ENCODE data around the gene SEPTIN5. TPM values are rescaled to one million over a fixed set of nuclear protein-coding genes. Genes with fewer than 3 reads are reported as not detected.
"Not testable (repeated sequence)": the region's sequence is repeated elsewhere in the genome, so short reads cannot be mapped to it uniquely, and the experiment has no call there.

SEPTIN5 gene
- total RNA-seq, 1 donor from 2014 or later, result 29.3 TPM

GRCh38 chr22:19680911-19681862, 33.1 kb upstream of the SEPTIN5 start:
- no peak for DNase-seq

DNA sequence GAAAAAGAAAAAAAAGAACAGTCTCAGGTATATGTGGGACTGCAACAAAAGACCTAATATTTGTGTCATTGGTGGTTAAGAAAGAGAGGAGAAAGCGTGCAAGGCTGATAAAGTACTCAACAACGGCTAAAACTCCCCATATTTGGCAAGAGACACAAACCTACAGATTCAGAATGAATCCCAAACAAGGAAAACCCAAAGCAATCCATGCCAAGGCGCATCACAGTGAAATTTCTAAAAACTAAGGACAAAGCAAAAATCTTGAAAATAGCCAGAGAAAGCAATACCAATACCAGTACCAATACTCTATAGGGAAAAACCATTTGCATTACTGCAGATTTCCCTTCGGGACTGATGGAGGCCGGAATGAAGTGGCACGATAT, 32.4 kb upstream of the SEPTIN5 start:
- no peak for DNase-seq

DNA sequence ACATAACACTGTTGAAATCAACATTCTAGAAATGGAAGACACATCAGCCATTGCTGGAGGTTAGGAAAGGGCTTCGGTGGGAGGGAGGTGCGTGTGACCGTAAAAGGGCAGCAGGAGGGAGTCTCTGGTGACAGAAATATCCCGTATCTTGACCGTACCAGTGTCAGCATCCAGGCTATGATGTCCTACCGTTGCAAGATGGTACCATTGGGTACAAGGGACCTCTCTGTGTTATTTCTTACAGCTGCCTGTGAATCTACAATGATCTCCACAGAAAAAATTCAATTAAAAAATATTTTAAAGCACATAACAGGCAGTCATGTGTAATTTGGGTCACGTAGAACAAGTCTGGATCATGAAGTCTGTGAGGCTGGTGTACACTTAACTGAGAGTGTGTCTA, 27.4 kb upstream of the SEPTIN5 start:
- DNase-seq, result no peak

DNA sequence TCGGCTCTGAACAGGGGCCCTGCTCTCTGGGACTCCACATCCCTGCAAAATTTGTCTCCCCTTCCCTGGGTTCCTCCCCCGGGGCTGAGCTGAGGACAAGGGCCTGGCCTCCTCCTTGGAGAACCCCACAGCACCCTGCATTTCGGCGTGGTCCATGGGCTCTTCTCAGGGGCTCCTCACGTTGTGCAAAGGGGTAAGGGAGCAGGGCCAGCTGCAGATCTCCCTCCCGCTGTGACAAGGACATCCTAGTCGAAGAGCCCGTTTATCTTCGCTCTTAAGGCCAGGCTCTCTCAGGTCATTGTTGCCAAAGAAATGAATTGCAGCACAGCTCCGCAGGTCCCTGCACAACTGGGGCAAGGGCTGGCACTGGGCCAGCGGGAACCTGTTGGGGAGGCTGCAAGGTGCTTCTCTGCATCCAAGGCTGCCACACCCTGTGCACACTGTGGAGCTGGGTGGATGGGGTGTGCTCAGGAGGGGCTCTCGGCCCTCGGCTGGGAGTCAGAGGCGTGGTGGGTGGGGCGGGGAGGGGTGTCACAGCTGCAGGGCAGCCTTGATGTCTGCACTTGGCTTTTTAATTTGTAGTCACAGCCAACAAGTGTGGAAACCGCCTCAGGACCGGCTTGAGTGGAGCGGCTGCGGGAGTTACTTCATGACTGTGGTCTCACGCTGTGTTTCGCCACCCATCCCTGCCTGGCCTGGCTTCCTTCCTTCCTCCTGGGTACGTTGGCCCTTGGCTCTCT, 26.6 kb upstream of the SEPTIN5 start:
- no peak for DNase-seq

GRCh38 chr22:19688301-19689290, 25.7 kb upstream of the SEPTIN5 start:
- DNase-seq, result no peak

- no peak for DNase-seq
Measured at GRCh38 chr22:19689408-19689807, 24.9 kb upstream of the SEPTIN5 start.

DNA sequence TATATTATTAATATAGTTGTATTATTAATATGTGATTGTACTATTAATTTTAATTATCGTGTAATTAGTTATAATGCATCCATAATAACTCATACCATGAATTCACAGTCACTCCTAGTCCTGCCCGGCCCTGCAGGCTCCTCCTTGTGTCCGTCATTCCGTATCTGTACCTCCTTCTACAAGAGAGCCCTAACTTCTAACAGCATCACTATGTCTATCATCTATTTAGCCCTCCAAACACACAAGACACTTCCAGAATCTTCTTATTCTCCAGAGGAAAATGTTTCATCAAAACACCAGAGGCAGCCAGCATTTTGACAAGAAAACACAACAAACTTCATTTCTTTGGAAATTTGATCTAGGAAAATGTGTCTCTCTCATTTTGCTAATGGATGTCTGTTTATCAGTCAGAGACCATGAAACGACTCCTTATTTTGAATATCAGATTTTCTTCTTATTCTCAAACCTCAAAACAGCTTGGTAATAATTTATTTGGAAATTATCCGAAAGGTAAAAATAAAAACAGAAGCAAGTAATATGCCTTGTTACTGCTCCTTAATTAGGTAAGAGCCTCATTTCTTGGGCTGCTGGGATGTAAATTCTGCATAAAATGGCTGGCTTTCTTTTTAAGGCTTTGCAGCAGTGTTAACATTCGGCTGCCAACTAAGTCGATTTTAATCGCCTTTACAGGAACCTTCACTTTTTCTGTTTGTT, 23.1 kb upstream of the SEPTIN5 start:
- DNase-seq, result no peak

- DNase-seq, result no peak
Measured at GRCh38 chr22:19691721-19692341, 22.5 kb upstream of the SEPTIN5 start.

DNA sequence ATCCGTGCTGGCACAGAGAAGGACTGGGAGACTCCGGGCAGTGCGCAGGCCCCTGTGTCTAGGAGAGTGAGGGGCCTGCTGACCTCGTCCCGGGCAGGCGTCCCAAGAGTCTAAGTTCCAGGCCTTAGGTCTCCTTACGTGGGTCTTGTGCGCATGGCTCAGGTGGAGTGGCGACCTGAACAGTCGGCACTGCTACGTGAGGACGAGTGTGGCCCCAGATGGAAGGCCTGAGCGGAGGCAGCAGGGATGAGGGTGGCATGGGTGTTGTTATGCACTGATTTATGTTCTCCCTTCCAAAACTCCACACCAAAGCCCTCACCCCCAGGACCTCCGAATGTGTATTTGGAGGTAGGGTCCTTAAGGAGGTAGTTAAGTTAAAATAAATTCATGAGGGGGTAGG, 20.7 kb upstream of the SEPTIN5 start:
- no peak for DNase-seq

DNA sequence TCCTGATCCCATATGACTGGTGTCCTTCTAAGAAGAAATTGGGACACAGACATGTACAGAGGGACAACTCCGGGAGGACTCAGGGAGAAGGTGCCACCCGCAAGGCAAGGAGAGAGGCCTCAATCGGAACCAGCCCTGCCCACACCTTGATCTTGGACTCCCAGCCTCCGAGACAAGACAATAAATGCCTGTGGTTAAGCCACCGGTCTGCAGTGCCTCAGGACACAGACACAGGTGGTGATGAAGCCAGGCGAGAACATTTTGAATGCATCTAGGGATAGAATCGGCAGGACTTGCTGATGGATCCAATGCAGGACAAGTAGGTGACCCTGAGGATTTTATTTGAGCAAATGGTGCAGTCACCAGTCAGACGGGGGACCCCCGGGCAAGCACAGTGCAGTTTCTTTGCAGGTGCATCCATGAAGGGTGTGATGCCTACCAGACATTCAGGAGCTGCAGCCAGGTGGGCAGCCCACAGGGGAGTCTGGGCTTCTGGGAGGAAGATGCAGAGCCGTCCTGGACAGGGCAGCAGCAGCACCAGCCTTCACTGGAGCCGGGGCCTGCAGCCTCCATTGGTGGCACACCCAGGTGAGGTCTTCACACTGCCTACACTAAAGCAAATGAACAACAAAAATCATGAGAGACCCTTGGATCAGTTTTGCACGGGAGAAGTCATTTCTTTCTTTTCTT, 20.2 kb upstream of the SEPTIN5 start:
- DNase-seq, result no peak

DNA sequence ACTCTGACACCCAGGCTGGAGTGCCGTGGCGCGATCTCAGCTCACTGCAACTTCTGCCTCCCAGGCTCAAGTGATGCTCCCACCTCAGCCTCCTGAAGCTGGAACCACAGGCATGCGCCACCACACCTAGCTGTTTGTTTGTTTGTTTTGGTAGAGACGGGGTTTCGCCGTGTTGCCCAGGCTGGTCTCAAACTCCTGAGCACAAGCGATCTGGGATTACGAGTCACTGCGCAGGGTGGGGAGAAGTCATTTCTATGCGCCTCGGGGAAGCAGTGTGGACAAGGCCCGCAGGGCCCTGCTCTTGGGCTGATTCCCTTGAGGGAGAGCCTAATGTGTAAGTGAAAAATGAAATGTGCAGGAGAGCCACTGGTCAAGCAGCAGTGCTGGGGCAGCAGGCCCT, 19.6 kb upstream of the SEPTIN5 start:
- DNase-seq, result no peak

DNA sequence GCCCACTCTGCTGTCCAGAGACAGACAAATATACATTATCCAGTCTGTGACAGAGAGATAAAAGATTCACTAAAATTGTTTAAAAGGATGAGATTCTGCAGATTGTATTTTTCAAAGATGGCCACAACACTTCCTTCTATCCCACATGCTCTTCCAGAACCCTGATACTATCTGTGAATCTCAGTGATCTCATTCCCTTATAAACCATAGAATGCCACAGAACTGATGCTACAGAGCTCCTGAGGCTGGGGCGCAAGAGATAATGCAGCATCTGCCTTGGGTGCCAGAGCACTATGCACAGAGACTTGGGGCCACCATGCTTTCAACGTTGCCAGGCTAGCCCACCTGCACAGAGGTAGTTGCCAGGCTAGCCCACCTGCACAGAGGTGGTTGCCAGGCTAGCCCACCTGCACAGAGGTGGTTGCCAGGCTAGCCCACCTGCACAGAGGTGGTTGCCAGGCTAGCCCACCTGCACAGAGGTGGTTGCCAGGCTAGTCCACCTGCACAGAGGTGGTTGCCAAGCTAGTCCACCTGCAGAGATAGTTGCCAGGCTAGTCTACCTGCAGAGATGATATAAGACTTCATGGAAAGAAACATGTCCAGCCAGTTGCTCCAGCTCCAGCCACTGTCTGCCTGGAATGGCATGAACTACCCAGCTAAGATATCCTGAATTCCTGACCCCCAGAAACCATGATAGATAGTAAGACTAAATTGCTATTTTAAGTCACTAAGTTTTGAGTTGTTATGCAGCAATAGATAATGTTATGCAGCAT, 17.6 kb upstream of the SEPTIN5 start:
- DNase-seq, result no peak

DNA sequence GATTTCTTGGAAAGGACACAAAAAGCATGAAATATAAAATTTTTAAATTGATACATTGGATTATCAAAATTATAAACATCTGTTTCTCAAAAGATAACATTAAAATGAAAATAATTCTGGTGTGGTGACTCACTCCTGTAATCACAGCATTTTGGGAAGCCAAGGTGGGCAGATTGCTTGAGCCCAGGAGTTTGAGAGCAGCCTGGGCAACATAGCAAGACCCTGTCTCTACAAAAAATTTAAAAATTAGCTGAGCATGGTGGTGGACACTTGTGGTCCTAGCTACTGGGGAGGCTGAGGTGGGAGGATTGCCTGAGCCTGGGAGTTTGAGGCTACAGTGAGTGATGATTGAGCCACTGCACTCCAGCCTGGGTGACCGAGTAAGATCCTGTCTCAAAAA, 16.4 kb upstream of the SEPTIN5 start:
- not testable (repeated sequence) for DNase-seq

DNA sequence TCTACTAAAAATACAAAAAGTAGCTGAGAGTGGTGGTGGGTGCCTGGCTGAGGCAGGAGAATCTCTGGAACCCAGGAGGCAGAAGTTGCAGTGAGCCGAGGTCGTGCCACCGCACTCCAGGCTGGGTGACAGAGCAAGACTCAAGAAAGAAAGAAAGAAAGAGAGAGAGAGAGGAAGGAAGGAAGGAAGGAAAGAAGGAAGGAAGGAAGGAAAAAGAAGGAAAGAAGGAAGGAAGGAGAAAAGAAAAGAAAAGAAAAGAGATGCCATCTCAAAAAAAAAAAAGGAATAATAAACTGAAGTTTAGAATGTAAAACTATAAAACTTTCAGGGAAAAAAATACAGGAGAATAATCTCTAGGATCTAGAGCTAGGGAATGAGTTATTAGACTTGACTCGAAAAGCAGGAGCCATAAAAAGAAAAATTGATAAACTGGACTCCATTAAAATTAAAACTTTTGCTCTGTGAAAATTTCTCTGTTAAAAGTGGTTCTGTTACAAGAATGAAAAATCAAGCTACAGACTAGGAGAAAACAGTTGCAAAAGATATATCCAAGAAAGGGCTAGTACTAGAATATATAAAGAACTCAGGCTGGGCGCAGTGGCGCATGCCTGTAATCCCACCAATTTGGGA, 13.4 kb upstream of the SEPTIN5 start:
- no peak for DNase-seq

DNA sequence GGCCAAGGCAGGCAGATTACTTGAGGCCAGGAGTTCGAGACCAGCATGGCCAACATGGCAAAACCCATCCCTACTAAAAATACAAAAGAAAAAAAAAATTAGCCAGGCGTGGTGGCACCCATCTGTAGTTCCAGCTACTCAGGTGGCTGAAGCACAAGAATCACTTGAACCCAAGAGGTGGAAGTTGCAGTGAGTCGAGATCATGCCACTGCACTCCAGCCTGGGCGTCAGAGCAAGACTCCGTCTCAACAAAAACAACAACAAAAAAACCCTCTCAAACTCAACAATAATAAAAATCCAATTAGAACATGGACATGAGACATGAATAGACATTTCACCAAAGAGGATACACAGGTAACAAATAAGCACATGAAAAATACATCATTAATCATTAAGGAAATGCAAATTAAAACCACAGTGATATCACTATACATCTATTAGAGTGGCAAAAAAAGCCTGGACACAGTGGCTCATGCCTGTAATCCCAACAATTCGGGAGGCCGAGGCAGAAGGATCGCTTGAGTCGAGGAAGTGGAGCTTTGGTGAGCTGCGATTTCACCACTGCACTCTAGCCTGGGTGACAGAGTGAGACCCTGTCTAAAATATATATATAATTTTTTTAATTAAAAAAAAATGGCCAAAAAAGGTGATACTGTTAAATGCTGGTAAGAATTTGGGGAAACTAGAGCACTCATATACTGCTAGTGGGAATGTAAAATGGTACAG, 12.7 kb upstream of the SEPTIN5 start:
- DNase-seq, result no peak

DNA sequence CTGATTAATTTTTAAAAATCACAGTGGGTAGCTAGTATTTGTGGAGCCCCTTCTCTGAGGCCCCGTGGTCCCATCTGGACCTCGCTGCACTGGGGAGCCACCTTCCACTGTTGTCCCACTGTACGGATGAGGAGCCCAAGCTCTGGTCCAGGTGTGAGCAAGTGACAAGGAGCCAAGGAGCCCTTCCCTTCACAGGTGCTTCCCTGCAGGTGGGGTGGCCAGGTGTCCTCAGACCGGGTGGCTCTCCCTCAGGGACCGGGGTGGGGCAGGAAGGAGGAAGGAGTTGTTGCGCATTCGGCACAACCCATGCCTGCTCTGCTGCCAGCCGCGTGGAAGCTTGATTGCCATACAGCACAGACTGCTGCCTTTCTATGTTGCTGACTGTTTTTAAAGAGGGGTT, 10.4 kb upstream of the SEPTIN5 start:
- DNase-seq, result no peak

- DNase-seq, result no peak
Measured at GRCh38 chr22:19704355-19705015, 9.8 kb upstream of the SEPTIN5 start.
